ENCODE data around the gene GVQW3. TPM values are rescaled to one million over a fixed set of nuclear protein-coding genes. Genes with fewer than 3 reads are reported as not detected.

Gene GVQW3
- total RNA-seq, 2 donors from 2014 or later: 2.2 to 2.8 TPM

DNA sequence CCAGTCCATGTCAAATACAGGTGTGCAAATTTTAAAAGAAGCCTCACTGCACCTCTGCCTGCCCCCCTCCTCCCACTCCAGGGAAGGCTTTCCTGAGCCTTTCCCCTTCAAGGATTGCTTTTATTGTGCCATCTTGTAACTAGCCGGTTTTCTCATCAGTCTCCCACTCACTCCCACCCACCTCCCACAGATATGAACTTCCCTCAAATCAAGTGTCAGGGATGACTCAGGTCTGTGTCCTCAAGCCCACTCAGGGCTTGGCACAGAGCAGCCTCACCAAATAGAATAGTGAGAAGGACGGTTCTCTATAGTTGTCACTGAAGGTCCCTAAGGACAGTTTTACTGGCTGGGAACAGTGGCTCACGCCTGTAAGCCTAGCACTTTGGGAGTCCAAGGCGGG lies 43.2 kb upstream of the GVQW3 start:
- TF ChIP-seq, protein P1, sequence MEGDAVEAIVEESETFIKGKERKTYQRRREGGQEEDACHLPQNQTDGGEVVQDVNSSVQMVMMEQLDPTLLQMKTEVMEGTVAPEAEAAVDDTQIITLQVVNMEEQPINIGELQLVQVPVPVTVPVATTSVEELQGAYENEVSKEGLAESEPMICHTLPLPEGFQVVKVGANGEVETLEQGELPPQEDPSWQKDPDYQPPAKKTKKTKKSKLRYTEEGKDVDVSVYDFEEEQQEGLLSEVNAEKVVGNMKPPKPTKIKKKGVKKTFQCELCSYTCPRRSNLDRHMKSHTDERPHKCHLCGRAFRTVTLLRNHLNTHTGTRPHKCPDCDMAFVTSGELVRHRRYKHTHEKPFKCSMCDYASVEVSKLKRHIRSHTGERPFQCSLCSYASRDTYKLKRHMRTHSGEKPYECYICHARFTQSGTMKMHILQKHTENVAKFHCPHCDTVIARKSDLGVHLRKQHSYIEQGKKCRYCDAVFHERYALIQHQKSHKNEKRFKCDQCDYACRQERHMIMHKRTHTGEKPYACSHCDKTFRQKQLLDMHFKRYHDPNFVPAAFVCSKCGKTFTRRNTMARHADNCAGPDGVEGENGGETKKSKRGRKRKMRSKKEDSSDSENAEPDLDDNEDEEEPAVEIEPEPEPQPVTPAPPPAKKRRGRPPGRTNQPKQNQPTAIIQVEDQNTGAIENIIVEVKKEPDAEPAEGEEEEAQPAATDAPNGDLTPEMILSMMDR (IDR thresholded peaks at IDR 0.05): no peak
- Histone ChIP-seq H3K36me3 (no peaks in the 10 kb centered on the region), H3K4me1 (no peaks in the 10 kb centered on the region), H3K9ac (ENCODE audit: low read depth in 2 of 2, low read length in 2 of 2) (no peak overlapping the region), H3K4me3 (no peak overlapping the region), H3K27me3 (no peaks in the 10 kb centered on the region), H3K27ac (no peak overlapping the region), H3K9me3 (no peaks in the 10 kb centered on the region)
- DNase-seq: no peak
- intact Hi-C loops (cut with DNase I): no loop called here

DNA sequence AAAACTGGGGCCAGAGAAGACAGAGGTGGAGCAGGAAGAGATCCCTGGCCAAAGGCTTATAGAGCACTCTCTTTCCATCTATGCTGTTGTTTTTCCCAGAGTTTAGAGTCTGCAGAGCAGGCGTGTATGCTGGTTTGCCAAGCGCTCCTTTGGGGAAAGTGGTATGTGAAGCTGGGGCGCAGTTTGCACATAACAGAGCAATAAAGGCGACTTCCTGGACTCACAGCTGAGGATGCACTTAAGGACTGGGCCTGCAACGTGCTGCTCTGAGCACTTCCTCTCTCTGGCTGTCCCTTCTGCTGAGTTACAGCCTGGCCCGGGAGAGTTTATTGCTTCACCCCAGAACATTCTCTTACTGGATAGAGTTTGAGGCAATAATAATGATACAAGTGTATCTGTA lies 41.9 kb upstream of the GVQW3 start:
- Histone ChIP-seq H3K27ac (no peak overlapping the region), H3K9ac (ENCODE audit: low read depth in 2 of 2, low read length in 2 of 2) (no peak overlapping the region), H3K27me3 (no peaks in the 10 kb centered on the region), H3K9me3 (no peaks in the 10 kb centered on the region), H3K36me3 (no peaks in the 10 kb centered on the region), H3K4me3 (no peak overlapping the region), H3K4me1 (no peaks in the 10 kb centered on the region)
- intact Hi-C loops (cut with DNase I): no loop called here
- peak; percentile 36 for DNase-seq
- TF ChIP-seq, protein P1 (IDR thresholded peaks at IDR 0.05): no peak

DNA sequence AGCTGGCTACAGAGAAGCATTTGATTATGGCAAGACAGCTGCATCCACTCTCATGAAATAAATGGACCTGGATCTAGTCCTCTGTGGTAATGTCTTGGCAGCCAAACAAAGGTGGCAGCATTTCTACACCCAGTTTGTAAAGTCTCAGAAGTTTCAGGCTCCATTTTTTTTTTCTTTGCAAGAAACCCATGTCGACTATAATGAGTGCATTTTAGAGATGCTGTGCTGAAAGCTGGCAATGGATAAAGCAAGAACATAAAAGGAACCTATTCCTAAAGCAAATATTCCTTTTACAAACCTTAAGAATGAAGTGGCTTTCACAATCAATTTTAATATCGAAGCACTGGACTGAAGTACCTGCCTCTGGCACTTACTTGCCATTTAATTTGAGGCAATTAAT lies 33.7 kb upstream of the GVQW3 start:
- TF ChIP-seq, protein P1 (IDR thresholded peaks at IDR 0.05): no peak
- no peaks in the 10 kb centered on the region for H3K4me1 ChIP-seq
- no peaks in the 10 kb centered on the region for H3K36me3 ChIP-seq
- no peak for DNase-seq
- no peak overlapping the region for H3K9ac ChIP-seq (ENCODE audit: low read depth in 2 of 2, low read length in 2 of 2)
- H3K27me3 ChIP-seq: no peaks in the 10 kb centered on the region
- intact Hi-C loops (cut with DNase I): no loop called here
- no peaks in the 10 kb centered on the region for H3K9me3 ChIP-seq
- no peak overlapping the region for H3K27ac ChIP-seq
- H3K4me3 ChIP-seq: no peak overlapping the region

DNA sequence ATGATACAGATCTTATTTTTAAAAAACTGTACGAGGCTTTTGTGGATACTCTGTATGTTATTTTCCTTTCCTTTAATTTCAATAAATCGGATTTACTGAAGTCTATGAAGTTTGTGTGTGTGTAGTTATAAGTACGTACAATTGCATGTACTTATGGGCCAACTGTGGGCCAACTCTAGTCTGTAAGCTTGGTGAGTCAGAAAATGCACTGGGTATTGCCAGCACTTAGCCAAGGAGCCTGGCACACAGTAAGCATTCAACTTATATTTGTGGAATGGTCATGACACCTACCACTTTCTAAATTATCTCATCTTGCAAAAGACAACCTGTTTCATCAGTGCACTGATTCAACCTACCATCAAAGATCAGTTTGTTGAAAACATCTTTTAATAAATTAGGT lies 32.8 kb upstream of the GVQW3 start:
- DNase-seq: no peak
- H3K27me3 ChIP-seq: no peaks in the 10 kb centered on the region
- H3K9me3 ChIP-seq: no peaks in the 10 kb centered on the region
- TF ChIP-seq, protein P1 (IDR thresholded peaks at IDR 0.05): no peak
- no peaks in the 10 kb centered on the region for H3K36me3 ChIP-seq
- H3K27ac ChIP-seq: no peak overlapping the region
- H3K9ac ChIP-seq (ENCODE audit: low read depth in 2 of 2, low read length in 2 of 2): no peak overlapping the region
- no peak overlapping the region for H3K4me3 ChIP-seq
- intact Hi-C loops (cut with DNase I): no loop called here
- no peaks in the 10 kb centered on the region for H3K4me1 ChIP-seq

DNA sequence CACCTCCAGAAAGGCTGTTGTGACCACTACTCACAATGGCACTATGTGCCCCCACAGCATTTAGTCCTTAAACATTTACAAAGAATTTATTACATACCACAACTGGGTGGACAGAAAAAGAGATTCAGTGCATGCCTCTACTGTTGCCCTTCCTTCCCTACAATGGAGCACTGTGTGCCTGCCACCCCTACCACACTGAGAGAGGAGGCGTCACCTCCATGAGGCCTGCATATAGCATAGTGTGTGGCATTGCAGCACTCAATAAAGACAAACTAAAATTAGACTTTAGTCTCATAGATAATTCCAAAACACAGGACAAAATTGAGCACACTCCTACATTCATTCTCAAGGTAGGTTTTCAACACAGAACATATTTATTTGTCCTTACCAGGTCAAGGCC lies 26.0 kb upstream of the GVQW3 start:
- Histone ChIP-seq H3K36me3 (no peaks in the 10 kb centered on the region), H3K9ac (ENCODE audit: low read depth in 2 of 2, low read length in 2 of 2) (no peak overlapping the region), H3K27me3 (no peaks in the 10 kb centered on the region), H3K4me1 (no peaks in the 10 kb centered on the region), H3K4me3 (no peak overlapping the region), H3K27ac (no peak overlapping the region), H3K9me3 (no peaks in the 10 kb centered on the region)
- intact Hi-C loops (cut with DNase I): no loop called here
- TF ChIP-seq, protein P1 (IDR thresholded peaks at IDR 0.05): no peak
- DNase-seq: no peak

DNA sequence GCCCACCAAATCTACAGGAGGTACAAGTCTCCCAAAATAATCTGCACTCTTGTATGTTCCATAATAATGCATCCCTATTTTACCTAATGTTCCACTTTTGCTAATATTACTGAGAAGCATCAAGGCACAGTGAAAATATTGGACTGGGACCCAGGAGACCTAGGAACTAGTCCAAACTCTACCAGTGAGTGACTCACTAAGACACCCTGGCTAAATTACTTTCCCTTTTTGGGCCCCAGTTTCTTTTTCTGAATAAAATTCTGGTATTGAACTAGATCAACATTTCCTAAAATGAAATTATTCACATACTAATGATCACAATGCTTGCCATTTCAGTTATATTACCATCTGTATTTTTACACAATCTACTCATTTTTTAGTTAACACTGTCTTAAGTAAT lies 19.7 kb upstream of the GVQW3 start:
- no peaks in the 10 kb centered on the region for H3K27me3 ChIP-seq
- no peak overlapping the region for H3K9ac ChIP-seq (ENCODE audit: low read depth in 2 of 2, low read length in 2 of 2)
- intact Hi-C loops (cut with DNase I): no loop called here
- H3K27ac ChIP-seq: no peak overlapping the region
- H3K4me1 ChIP-seq: no peaks in the 10 kb centered on the region
- H3K9me3 ChIP-seq: no peaks in the 10 kb centered on the region
- DNase-seq: no peak
- TF ChIP-seq, protein P1 (IDR thresholded peaks at IDR 0.05): no peak
- H3K4me3 ChIP-seq: no peak overlapping the region
- no peaks in the 10 kb centered on the region for H3K36me3 ChIP-seq
